ENCODE measurements around the gene AUTS2. TPM values are rescaled to one million over a fixed set of nuclear protein-coding genes. Genes with fewer than 3 reads are reported as not detected.

AUTS2 gene
- total and polyA plus RNA-seq, 4 donors: 4.9 to 24.4 (median 7.0) TPM

DNA sequence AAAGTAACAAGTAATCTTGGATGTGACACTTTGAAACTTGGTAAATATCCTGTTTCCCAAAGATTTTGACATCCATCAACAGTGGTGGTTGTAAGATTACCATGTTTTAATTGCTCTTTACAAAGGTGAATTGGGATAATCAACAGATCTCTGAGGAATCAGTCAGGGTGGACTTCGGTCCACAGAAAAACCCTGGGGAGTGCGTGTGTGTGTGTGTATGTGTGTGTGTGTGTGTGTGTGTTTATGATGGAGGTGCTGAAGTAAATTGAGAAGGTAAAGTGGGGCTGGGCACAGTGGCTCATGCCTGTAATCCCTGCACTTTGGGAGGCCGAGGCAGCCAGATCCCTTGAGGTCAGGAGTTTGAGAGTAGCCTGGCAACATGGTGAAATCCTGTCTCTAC is 12.0 kb upstream of the AUTS2 start:
- no peak for DNase-seq (ENCODE audit: low spot score)
- H3K9ac ChIP-seq (ENCODE audit: low read depth in 1 of 2, low read length in 2 of 2): no peak overlapping the region
- H3K27ac ChIP-seq (ENCODE audit: low read depth in 1 of 2, low read length in 2 of 2): no peak overlapping the region
- H3K9me3 ChIP-seq (ENCODE audit: control insufficient read depth in 4 of 4, low read length in 3 of 4): peaks cover 0 to 7% (median 5%) of the 10 kb centered on the region in 4 donors
- no peak overlapping the region for H3K4me3 ChIP-seq (ENCODE audit: low read depth in 1 of 3, low read length in 3 of 3)
- 59% methylated on average over 3 of the region's 3 CpGs for WGBS
- no peaks in the 10 kb centered on the region for H3K4me1 ChIP-seq (ENCODE audit: control insufficient read depth in 4 of 4, insufficient read depth in 4 of 4, low read length in 3 of 4)
- H3K36me3 ChIP-seq (ENCODE audit: control insufficient read depth in 4 of 4, insufficient read depth in 3 of 4, low read depth in 1 of 4, low read length in 3 of 4): no peaks in the 10 kb centered on the region
- TF ChIP-seq ATF3 (IDR thresholded peaks at IDR 0.05): no peak
- TF ChIP-seq FOXA1 (IDR thresholded peaks at IDR 0.05): no peak
- no peak for TF ChIP-seq YY1 (IDR thresholded peaks at IDR 0.05)
- no peak for TF ChIP-seq REST (IDR thresholded peaks at IDR 0.05)
- no peak for TF ChIP-seq HNF4A (conservative IDR thresholded peaks at IDR 0.05)
- TF ChIP-seq, protein P1, sequence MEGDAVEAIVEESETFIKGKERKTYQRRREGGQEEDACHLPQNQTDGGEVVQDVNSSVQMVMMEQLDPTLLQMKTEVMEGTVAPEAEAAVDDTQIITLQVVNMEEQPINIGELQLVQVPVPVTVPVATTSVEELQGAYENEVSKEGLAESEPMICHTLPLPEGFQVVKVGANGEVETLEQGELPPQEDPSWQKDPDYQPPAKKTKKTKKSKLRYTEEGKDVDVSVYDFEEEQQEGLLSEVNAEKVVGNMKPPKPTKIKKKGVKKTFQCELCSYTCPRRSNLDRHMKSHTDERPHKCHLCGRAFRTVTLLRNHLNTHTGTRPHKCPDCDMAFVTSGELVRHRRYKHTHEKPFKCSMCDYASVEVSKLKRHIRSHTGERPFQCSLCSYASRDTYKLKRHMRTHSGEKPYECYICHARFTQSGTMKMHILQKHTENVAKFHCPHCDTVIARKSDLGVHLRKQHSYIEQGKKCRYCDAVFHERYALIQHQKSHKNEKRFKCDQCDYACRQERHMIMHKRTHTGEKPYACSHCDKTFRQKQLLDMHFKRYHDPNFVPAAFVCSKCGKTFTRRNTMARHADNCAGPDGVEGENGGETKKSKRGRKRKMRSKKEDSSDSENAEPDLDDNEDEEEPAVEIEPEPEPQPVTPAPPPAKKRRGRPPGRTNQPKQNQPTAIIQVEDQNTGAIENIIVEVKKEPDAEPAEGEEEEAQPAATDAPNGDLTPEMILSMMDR (IDR thresholded peaks at IDR 0.05; ENCODE audit: low read depth, low read length, missing input control): no peak
- TF ChIP-seq JUND (IDR thresholded peaks at IDR 0.05): no peak
- no peaks in the 10 kb centered on the region for H3K27me3 ChIP-seq (ENCODE audit: control insufficient read depth in 4 of 4, insufficient read depth in 4 of 4, low read length in 3 of 4)

DNA sequence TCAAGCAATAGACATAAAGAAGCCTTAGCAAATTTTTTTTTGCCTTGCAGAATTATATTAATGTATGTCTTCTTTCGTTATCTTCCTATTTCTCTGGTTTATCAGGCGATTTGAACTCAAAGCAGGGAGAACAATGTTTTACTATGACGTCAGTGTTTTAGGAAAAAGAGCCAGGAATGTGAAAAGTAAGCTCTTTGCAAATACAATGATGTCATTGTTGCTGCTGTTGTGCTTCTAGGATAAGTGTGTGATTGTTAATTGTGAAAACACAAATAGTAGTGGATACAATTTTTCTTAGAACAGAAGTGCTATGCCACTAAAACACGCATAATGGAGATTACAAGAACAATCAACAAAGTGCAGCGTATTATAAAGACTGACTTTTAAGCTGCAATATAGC is 9.5 kb upstream of the AUTS2 start:
- Histone ChIP-seq H3K27ac (ENCODE audit: low read depth in 1 of 2, low read length in 2 of 2) (no peak overlapping the region), H3K4me1 (ENCODE audit: control insufficient read depth in 4 of 4, insufficient read depth in 4 of 4, low read length in 3 of 4) (no peaks in the 10 kb centered on the region), H3K36me3 (ENCODE audit: control insufficient read depth in 4 of 4, insufficient read depth in 3 of 4, low read depth in 1 of 4, low read length in 3 of 4) (no peaks in the 10 kb centered on the region), H3K27me3 (ENCODE audit: control insufficient read depth in 4 of 4, insufficient read depth in 4 of 4, low read length in 3 of 4) (no peaks in the 10 kb centered on the region), H3K4me3 (ENCODE audit: low read depth in 1 of 3, low read length in 3 of 3) (no peak overlapping the region), H3K9me3 (ENCODE audit: control insufficient read depth in 4 of 4, low read length in 3 of 4) (peaks cover 0 to 7% (median 5%) of the 10 kb centered on the region in 4 donors), H3K9ac (ENCODE audit: low read depth in 1 of 2, low read length in 2 of 2) (no peak overlapping the region)
- DNase-seq (ENCODE audit: low spot score): no peak
- TF ChIP-seq JUND (IDR thresholded peaks at IDR 0.05): no peak
- no peak for TF ChIP-seq RAD21 (IDR thresholded peaks at IDR 0.05)
- no peak for TF ChIP-seq FOXA1 (IDR thresholded peaks at IDR 0.05)
- TF ChIP-seq EGR1 (IDR thresholded peaks at IDR 0.05; ENCODE audit: low read depth in 2 of 2): no peak
- no peak for TF ChIP-seq YY1 (IDR thresholded peaks at IDR 0.05)
- TF ChIP-seq, protein P2, sequence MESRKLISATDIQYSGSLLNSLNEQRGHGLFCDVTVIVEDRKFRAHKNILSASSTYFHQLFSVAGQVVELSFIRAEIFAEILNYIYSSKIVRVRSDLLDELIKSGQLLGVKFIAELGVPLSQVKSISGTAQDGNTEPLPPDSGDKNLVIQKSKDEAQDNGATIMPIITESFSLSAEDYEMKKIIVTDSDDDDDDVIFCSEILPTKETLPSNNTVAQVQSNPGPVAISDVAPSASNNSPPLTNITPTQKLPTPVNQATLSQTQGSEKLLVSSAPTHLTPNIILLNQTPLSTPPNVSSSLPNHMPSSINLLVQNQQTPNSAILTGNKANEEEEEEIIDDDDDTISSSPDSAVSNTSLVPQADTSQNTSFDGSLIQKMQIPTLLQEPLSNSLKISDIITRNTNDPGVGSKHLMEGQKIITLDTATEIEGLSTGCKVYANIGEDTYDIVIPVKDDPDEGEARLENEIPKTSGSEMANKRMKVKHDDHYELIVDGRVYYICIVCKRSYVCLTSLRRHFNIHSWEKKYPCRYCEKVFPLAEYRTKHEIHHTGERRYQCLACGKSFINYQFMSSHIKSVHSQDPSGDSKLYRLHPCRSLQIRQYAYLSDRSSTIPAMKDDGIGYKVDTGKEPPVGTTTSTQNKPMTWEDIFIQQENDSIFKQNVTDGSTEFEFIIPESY (IDR thresholded peaks at IDR 0.05): no peak
- no peak for TF ChIP-seq FOXA2 (IDR thresholded peaks at IDR 0.05)
- no peak for TF ChIP-seq ATF3 (IDR thresholded peaks at IDR 0.05)
- no peak for TF ChIP-seq HNF4A (conservative IDR thresholded peaks at IDR 0.05)
- TF ChIP-seq REST (IDR thresholded peaks at IDR 0.05): no peak
- TF ChIP-seq MAX (IDR thresholded peaks at IDR 0.05): no peak
- no peak for TF ChIP-seq RXRA (IDR thresholded peaks at IDR 0.05)
- TF ChIP-seq TAF1 (conservative IDR thresholded peaks at IDR 0.05): no peak
- TF ChIP-seq HNF4G (IDR thresholded peaks at IDR 0.05): no peak
- 75% methylated on average over 5 of the region's 5 CpGs for WGBS
